ENCODE results near the gene DRAM1. TPM values are rescaled to one million over a fixed set of nuclear protein-coding genes. Genes with fewer than 3 reads are reported as not detected.

The DRAM1 gene
- total RNA-seq, 1 experiment from 2014 or later, result 6.9 TPM

- ATAC-seq (no peak), DNase-seq (ENCODE audit: low spot score) (no peak)
- Mint-ChIP-seq H3K27ac (no peak overlapping the region), H3K4me3 (no peak overlapping the region), H3K36me3 (peaks cover 4% of the 10 kb centered on the region), H3K27me3 (ENCODE audit: low read depth) (no peaks in the 10 kb centered on the region), H3K9me3 (peaks cover 12% of the 10 kb centered on the region), H3K4me1 (no peaks in the 10 kb centered on the region)
- POLR2A ChIA-PET, result no interaction called here
- TF ChIP-seq ZMAT4 (CRISPR knock-in tag; IDR thresholded peaks at IDR 0.05), result no peak
- CTCF ChIA-PET, result no interaction called here
Observed at GRCh38 chr12:101954113-101954512, 76.7 kb downstream of the DRAM1 start.

- H3K4me3 Mint-ChIP-seq, result no peak overlapping the region
- DNase-seq (ENCODE audit: low spot score) (no peak), ATAC-seq (no peak)
- H3K36me3 Mint-ChIP-seq, result peaks cover 8% of the 10 kb centered on the region
- POLR2A ChIA-PET, result no interaction called here
- no peaks in the 10 kb centered on the region for H3K4me1 Mint-ChIP-seq
- CTCF ChIA-PET, result no interaction called here
- H3K27me3 Mint-ChIP-seq (ENCODE audit: low read depth), result no peaks in the 10 kb centered on the region
- TF ChIP-seq ERG (CRISPR knock-in tag; IDR thresholded peaks at IDR 0.05) (no peak), AFF4 (CRISPR knock-in tag; IDR thresholded peaks at IDR 0.05; ENCODE audit: borderline replicate concordance) (no peak), IRF2 (CRISPR knock-in tag; IDR thresholded peaks at IDR 0.05; ENCODE audit: borderline replicate concordance, low read depth) (no peak), ZNF121 (CRISPR knock-in tag; IDR thresholded peaks at IDR 0.05) (no peak), ZNF423 (CRISPR knock-in tag; IDR thresholded peaks at IDR 0.05) (no peak), CDX4 (CRISPR knock-in tag; IDR thresholded peaks at IDR 0.05; ENCODE audit: borderline replicate concordance) (no peak), ZMAT4 (CRISPR knock-in tag; IDR thresholded peaks at IDR 0.05) (no peak)
- no peak overlapping the region for H3K27ac Mint-ChIP-seq
- peaks cover 16% of the 10 kb centered on the region for H3K9me3 Mint-ChIP-seq
Observed at GRCh38 chr12:101954676-101955075, 77.3 kb downstream of the DRAM1 start.

- no peaks in the 10 kb centered on the region for H3K4me1 Mint-ChIP-seq
- H3K4me3 Mint-ChIP-seq, result no peak overlapping the region
- DNase-seq (ENCODE audit: low spot score), result no peak
- H3K9me3 Mint-ChIP-seq, result peaks cover 19% of the 10 kb centered on the region
- no peak overlapping the region for H3K27ac Mint-ChIP-seq
- POLR2A ChIA-PET, result no interaction called here
- H3K36me3 Mint-ChIP-seq, result peaks cover 13% of the 10 kb centered on the region
- ATAC-seq, result no peak
- CTCF ChIA-PET, result interaction anchor here (1.4 to 1.7 kb wide), 2 partner anchors 17 to 854 kb away, joined by 5 read pairs; no protein-coding TSS in a partner anchor
- H3K27me3 Mint-ChIP-seq (ENCODE audit: low read depth), result no peaks in the 10 kb centered on the region; the same call in 1 of the 2 replicates
- TF ChIP-seq TCF7 (CRISPR knock-in tag; IDR thresholded peaks at IDR 0.05; ENCODE audit: low read depth) (no peak), ATF6 (CRISPR knock-in tag; IDR thresholded peaks at IDR 0.05) (no peak), E2F1 (CRISPR knock-in tag; IDR thresholded peaks at IDR 0.05) (no peak), SMAD4 (CRISPR knock-in tag; IDR thresholded peaks at IDR 0.05) (no peak), FOXP4 (CRISPR knock-in tag; IDR thresholded peaks at IDR 0.05) (no peak), HMGXB4 (CRISPR knock-in tag; IDR thresholded peaks at IDR 0.05) (no peak), NR3C1 (CRISPR knock-in tag; conservative IDR thresholded peaks at IDR 0.05; ENCODE audit: low read depth) (no peak), ZNF396 (CRISPR knock-in tag; IDR thresholded peaks at IDR 0.05; ENCODE audit: borderline replicate concordance) (no peak), MYBL2 (CRISPR knock-in tag; IDR thresholded peaks at IDR 0.05) (no peak)
Observed at GRCh38 chr12:101957252-101957959, 80.0 kb downstream of the DRAM1 start.

Data from WTC11 (cell line).